ENCODE results near the gene RPL9.

The RPL9 gene

DNA sequence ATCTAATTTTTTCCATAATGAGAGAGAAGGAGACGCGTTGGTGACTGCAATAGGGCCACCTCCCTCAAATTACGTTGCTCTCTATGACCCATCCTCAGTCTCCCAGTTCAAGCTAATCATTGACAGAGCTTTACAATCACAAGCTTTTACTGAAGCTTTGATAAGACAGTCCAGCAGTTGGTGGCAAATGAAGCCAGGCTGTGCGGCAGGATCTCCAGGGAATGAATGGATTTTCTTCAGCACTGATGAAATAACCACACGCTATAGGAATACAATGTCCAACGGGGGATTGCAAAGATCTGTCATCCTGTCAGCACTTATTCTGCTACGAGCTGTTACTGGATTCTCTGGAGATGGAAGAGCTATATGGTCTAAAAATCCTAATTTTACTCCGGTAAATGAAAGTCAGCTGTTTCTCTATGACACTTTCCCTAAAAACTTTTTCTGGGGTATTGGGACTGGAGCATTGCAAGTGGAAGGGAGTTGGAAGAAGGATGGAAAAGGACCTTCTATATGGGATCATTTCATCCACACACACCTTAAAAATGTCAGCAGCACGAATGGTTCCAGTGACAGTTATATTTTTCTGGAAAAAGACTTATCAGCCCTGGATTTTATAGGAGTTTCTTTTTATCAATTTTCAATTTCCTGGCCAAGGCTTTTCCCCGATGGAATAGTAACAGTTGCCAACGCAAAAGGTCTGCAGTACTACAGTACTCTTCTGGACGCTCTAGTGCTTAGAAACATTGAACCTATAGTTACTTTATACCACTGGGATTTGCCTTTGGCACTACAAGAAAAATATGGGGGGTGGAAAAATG is 51.7 kb downstream of the RPL9 start, which contains the start of gene KLB:
KLB (plus strand) TSS at position 168 of the 821 bp plus-strand sequence; CDS start at position 188, 20 bp downstream.
- H3K9me3 ChIP-seq (ENCODE audit: control insufficient read depth, low read length) = no peaks in the 10 kb centered on the region
- no peak within 1 kb of the TSS for H3K4me3 ChIP-seq (ENCODE audit: low read depth, low read length)
- H3K36me3 ChIP-seq (ENCODE audit: control insufficient read depth, insufficient read depth, low read length) = no peaks in the 10 kb centered on the region
- no peak within 1 kb of the TSS for H2AFZ ChIP-seq
- no peaks in the 10 kb centered on the region for H3K4me1 ChIP-seq
- no peak within 1 kb of the TSS for H3K9ac ChIP-seq
- no peaks in the 10 kb centered on the region for H3K79me2 ChIP-seq
- H3K4me2 ChIP-seq (ENCODE audit: low read length) = no peak within 1 kb of the TSS
- H3K27ac ChIP-seq = no peak within 1 kb of the TSS
- H3K27me3 ChIP-seq (ENCODE audit: control insufficient read depth, insufficient read depth, low read length) = no peaks in the 10 kb centered on the region
- TF ChIP-seq, protein P1, sequence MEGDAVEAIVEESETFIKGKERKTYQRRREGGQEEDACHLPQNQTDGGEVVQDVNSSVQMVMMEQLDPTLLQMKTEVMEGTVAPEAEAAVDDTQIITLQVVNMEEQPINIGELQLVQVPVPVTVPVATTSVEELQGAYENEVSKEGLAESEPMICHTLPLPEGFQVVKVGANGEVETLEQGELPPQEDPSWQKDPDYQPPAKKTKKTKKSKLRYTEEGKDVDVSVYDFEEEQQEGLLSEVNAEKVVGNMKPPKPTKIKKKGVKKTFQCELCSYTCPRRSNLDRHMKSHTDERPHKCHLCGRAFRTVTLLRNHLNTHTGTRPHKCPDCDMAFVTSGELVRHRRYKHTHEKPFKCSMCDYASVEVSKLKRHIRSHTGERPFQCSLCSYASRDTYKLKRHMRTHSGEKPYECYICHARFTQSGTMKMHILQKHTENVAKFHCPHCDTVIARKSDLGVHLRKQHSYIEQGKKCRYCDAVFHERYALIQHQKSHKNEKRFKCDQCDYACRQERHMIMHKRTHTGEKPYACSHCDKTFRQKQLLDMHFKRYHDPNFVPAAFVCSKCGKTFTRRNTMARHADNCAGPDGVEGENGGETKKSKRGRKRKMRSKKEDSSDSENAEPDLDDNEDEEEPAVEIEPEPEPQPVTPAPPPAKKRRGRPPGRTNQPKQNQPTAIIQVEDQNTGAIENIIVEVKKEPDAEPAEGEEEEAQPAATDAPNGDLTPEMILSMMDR (IDR thresholded peaks at IDR 0.05) = no peak

Measured in parathyroid adenoma (tissue), 2 donors.